NCI-H446 treated with DMSO at 0.1 percent for 48 hours (cell line): ENCODE data around the gene PMIS2.
A peak's percentile ranks its signal among the peaks of the same experiment; 100 is the strongest.

ENCODE experiments used
- DNase-seq: peaks from one replicate; lab custom pipeline; 2025; lab: John Stamatoyannopoulos, UW

PMIS2 gene

DNA sequence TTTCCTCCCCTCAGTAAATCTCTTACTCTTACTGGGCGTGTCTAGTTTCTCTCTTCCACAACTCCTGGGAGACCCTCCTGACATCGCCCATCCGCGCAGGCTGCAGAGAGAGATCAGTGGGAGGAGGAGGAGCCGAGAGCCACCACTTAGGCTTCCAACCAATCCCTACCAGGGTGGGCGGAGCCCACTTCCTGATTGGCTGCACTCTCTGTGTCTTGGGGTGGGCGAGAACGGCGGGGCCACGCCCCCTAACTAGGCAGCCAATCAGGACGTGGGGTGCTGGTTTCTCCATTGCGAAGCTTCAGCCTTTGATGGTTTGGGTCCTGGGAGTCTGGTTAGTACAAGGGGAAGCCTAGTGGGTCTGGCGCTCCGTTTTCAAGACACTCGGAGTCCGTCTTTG, at the start of gene PMIS2:
PMIS2 (plus strand) TSS at position 326 of the 400 bp plus-strand sequence. CDS start 87 bp downstream, outside the sequence.
- DNase-seq, result no peak

DNA sequence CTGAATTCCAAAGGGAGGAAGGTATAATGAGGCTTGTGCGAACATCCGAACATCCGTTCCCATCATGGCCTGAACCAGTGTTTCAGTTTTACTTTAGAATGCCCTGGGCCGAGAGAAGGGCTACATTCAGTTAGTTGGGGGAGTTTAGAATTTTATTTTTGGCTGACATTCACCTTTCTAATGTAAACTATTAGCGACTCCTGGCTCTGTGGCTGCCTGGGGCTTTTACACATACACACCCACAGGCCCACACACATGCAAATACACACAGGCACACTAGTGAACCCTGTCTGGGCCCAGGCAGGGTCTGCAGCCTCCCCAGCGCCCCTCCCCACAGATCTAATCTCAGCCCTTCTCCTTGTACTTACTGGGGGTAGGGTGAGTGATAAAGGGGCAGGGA, 46.7 kb upstream of the PMIS2 start:
- no peak for DNase-seq

- DNase-seq, result no peak
Measured at GRCh38 chr19:35539850-35540249, 46.1 kb upstream of the PMIS2 start.

- no peak for DNase-seq
Measured at GRCh38 chr19:35540356-35540927, 45.5 kb upstream of the PMIS2 start.

DNA sequence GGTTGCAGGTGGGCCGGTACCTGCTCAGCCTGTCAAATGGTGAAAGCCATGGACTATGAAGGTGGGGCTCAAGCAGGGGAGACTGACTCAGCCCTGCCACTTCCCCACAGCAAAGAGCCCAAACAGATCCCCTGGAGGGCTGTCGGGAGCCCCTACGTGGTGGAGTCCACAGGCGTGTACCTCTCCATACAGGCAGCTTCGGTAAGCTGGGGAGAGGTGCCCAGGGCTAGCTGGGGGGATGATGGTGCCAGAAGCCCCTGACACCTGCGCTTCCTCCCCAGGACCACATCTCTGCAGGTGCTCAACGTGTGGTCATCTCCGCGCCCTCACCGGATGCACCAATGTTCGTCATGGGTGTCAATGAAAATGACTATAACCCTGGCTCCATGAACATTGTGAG, 43.8 kb upstream of the PMIS2 start:
- no peak for DNase-seq

- DNase-seq, result no peak
Measured at GRCh38 chr19:35543280-35544109, 42.5 kb upstream of the PMIS2 start.

GRCh38 chr19:35544110-35544802, 41.7 kb upstream of the PMIS2 start:
- no peak for DNase-seq

DNA sequence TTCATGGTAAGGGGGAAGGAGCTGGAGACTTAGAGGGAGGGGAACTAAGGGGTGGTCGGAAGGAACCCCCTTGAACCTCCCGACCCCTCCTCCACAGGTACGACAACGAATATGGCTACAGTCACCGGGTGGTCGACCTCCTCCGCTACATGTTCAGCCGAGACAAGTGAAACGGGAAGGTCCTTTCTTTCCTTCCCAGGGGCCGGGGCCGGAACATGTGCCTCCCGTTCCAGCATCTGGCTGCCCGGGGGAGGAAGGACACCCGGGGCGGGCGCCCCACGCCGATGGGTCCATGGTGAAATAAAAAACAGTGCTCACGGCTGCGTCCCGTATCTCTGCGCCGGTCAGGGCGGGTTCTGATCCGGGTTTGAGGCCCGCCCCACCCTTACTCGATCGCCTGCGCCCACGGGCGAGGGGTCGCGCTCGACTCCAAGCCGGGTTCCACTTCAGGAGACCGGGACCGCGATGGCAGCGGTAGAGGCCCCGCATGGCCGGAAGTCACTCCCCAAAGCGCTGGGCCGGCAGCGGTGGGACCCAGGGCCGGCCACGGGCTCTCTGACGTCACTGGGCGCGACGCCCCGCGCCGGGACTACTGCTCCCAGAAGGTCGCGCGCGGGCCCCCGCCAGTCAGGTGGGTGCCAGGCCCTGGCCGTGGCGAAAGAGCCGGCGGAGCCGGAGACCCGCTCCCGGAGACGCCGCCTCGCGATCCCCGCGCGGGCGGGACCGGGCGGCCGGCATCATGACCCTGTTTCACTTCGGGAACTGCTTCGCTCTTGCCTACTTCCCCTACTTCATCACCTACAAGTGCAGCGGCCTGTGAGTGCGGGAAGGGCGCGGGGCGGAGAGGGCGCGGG, 40.7 kb upstream of the PMIS2 start, which contains the start of gene TMEM147:
TMEM147 (plus strand) TSS at position 626 of the 854 bp plus-strand sequence; CDS start at position 740, 114 bp downstream.
- peak; percentile 69 for DNase-seq

DNA sequence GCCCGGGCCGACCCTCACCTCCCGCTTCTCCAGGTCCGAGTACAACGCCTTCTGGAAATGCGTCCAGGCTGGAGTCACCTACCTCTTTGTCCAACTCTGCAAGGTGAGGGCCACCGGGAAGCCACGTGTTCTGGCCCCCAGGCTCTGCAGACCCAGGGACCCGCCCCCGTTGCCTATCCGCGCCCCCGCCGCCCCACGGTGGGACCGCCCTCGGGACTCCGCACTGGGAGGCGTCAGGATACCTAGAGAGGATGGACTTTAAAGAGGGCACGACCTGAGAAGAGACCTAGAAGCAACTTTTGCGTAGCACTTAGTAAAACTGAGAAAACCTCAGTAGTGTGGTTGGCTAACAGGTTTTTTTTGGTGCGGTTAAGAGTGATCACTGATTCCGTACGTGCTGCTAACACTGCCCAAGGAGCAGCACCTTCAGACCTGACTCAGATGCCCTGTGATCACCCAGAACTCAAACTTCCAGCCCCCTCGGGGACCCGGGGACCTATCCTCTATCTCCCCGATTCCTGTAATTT, 40.1 kb upstream of the PMIS2 start:
- no peak for DNase-seq

- DNase-seq, result no peak
Measured at GRCh38 chr19:35546532-35546931, 39.4 kb upstream of the PMIS2 start.

- DNase-seq, result peak; percentile 22
Measured at GRCh38 chr19:35549174-35549788, 36.7 kb upstream of the PMIS2 start.

DNA sequence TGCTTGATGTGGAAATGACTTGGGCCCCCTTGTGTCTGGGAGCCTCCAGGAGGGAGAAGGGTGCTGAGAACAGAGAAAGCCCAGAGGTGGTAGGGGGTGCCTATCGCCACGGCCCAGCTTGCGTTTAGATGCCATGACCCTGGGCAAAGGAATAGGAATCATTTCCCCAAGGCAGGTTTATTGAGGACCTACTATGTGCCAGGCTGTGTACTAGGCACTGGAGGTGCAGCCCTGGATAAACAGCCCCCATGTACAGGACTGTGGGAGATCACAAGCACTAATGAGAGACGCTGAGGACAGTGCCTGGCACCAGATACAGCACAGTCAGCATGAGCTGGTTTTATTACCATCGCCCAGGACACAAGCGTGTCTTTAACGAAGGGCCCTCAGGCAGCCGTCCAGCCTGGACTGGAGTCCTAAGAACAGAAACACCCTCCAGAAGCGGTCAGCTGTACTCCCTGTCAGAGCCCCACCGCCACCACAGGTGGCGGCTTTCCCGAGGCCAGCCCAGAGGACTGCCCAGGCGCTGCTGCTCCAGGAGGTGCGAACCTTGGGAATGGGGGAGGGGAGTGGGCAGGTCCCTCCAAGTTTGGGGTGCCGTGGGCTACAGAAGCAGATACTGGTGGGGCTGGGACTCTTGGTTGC, 36.0 kb upstream of the PMIS2 start:
- no peak for DNase-seq

DNA sequence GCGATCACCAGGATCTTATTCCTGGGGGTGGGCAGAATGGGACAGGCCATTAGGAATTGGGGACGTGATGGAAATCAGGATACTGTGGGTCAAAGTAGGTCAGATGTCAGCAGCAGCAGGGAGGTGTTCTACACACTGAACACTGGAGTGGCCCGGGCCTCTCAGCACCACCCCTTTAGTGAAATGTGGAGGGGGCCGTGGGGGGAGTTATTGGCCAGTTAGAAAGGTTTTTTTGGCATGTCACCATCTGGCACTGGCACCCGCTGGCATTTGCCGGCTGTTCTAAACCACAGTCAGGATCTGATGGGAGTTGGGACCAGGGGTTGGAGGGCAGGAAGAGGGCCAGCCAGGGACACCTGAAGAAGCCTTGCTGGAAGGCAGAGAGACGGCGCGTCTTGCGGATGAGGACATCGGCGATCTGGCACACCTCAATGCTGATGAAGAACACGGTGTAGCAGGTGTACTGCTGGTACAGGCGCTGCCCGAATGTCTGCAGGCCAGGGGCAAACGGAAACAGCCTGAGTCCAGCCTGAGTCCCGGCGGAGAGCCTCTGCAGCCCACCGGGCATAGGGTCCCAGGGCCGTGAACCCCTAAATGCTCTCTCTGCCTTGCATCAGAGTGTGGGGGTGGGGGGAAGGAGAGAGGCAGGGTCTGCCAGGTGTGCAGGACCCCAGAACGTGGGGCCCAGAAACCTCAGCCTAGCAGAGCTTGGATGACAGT, 34.7 kb upstream of the PMIS2 start:
- no peak for DNase-seq

DNA sequence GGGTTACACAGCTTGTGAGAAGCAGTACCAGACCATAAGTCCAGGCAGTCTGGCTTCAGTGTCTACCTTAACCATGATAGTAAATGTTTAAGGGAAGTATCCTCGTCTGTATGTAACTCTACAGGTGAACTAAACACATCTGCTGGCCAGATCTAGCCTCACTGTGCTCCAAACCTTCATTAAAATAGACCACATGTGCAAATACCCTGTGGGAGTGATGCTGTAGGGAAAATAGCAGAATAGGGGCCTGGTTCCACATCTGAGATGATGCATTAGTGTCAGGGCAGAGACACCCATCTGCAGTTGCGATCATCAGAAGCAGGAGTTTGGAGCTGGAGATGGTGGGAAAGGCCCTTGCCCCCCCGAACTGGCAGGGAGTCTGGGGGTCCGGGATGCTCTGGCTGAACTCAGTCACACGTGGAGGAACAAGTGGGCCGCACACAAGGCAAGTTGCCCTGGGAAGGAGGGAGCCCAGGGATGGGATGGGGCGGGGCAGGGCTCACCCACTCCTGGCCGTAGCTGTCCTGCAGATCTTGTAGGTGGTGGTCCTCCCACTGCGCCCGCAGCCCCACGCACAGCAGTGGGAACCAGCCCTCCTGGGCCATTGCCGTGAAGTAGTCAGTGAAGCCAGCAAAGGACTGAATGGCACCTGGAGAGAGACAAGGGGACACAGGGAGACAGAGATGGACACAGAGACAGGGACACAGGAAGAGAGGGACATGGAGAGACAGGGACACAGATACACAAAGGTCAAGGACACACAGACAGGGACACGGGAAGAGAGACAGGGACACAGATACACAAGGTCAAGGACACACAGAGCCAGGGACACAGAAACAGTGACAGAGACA, 33.2 kb upstream of the PMIS2 start:
- DNase-seq, result no peak

- no peak for DNase-seq
Measured at GRCh38 chr19:35553385-35554000, 32.5 kb upstream of the PMIS2 start.

DNA sequence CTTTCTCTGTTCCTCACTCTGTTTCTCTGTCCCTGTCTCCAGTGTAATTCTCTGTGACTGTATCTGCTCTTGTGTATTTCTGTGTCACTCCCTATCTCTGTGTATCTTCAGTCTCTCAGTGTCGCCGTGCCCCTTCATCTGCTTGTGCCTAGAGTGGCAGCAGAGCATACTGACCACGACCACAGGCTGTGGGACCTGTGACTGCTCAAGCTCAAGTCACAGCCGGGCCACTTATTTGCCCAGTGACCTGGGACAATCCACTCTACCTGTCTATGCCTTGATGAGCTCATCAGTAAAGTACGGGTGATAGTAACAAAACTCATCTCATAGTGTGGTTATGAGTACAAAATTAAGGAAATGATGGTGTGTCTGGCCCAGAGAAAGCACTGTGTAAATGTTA, 31.9 kb upstream of the PMIS2 start:
- no peak for DNase-seq

GRCh38 chr19:35555301-35556005, 30.5 kb upstream of the PMIS2 start:
- no peak for DNase-seq

GRCh38 chr19:35556025-35556590, 29.9 kb upstream of the PMIS2 start:
- no peak for DNase-seq
